Measurements from ENCODE around the gene RDM1.

The RDM1 gene

DNA sequence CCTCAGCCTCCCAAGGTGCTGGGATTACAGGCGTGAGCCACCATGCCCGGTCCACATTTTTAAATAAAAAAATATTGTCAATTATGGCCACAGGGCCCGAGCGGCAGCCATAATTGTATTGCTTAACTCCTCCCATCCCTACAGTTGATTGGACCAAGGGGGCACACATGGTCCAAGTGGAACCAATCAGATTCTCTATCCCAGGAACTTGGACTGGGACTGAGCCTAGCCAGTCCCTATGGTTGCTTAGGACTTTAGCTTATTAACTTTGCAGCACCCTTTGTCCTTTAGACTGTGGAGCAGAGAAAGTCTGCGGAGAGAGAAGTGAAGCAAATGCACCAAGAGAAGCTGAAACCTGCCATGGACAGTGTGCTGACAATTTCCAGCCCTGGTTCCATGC lies 5.5 kb upstream of the RDM1 start:
- DNase-seq (ENCODE audit: low read depth), result no peak
- TF ChIP-seq, protein P1, sequence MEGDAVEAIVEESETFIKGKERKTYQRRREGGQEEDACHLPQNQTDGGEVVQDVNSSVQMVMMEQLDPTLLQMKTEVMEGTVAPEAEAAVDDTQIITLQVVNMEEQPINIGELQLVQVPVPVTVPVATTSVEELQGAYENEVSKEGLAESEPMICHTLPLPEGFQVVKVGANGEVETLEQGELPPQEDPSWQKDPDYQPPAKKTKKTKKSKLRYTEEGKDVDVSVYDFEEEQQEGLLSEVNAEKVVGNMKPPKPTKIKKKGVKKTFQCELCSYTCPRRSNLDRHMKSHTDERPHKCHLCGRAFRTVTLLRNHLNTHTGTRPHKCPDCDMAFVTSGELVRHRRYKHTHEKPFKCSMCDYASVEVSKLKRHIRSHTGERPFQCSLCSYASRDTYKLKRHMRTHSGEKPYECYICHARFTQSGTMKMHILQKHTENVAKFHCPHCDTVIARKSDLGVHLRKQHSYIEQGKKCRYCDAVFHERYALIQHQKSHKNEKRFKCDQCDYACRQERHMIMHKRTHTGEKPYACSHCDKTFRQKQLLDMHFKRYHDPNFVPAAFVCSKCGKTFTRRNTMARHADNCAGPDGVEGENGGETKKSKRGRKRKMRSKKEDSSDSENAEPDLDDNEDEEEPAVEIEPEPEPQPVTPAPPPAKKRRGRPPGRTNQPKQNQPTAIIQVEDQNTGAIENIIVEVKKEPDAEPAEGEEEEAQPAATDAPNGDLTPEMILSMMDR (IDR thresholded peaks at IDR 0.05; ENCODE audit: control insufficient read depth, insufficient read depth, low read depth, low read length, missing control alignments), result no peak
- no peak overlapping the region for H3K4me3 ChIP-seq (ENCODE audit: control insufficient read depth, low read depth, low read length)

DNA sequence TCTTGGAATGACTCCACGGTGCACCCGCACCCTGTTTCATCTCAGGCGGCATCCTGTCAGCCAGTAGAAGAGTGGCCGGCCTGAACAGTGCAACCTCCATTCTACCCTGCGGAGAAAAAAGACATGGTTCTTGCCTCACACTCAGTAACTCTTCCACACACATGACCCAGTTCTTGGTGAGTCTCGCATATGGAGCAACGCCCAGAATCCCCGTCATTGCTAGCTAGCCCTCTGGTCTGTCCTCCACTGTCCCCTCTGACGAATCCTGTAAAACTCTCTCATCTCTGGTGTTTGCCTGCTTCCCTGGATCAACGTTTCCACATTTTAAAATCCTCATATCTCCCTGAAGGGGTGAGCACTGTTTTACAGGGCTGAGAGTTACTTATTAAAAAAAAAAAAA lies 4.2 kb upstream of the RDM1 start:
- peak; percentile 32 for DNase-seq (ENCODE audit: low read depth)
- TF ChIP-seq, protein P1 (IDR thresholded peaks at IDR 0.05; ENCODE audit: control insufficient read depth, insufficient read depth, low read depth, low read length, missing control alignments), result no peak

DNA sequence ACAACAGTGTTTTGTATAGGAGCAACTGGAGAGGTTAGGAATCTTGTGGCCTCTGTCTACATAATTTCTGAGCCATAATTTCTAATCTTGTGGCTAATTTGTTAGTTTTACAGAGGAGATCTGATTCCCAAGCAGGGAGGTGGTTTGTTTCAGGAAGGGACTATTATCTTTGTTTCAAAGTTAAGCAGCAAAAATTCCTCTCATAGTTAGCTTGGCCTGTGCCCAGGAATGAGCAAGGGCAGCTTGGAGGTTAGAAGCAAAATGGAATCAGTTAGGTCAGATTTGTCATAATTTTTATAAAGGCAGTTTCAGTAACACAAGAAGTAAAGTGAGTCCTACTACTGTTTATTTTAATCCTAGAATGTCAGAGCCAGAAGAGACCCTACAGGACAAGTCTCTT lies 2.0 kb upstream of the RDM1 start:
- no peak overlapping the region for H3K4me3 ChIP-seq (ENCODE audit: control insufficient read depth, low read depth, low read length)
- DNase-seq (ENCODE audit: low read depth), result peak; percentile 16
- TF ChIP-seq, protein P1 (IDR thresholded peaks at IDR 0.05; ENCODE audit: control insufficient read depth, insufficient read depth, low read depth, low read length, missing control alignments), result no peak

More for the DNA sequence above, 4.2 kb upstream of the RDM1 start:
- H3K4me3 ChIP-seq (ENCODE audit: control insufficient read depth, low read depth, low read length), result no peak overlapping the region

DNA sequence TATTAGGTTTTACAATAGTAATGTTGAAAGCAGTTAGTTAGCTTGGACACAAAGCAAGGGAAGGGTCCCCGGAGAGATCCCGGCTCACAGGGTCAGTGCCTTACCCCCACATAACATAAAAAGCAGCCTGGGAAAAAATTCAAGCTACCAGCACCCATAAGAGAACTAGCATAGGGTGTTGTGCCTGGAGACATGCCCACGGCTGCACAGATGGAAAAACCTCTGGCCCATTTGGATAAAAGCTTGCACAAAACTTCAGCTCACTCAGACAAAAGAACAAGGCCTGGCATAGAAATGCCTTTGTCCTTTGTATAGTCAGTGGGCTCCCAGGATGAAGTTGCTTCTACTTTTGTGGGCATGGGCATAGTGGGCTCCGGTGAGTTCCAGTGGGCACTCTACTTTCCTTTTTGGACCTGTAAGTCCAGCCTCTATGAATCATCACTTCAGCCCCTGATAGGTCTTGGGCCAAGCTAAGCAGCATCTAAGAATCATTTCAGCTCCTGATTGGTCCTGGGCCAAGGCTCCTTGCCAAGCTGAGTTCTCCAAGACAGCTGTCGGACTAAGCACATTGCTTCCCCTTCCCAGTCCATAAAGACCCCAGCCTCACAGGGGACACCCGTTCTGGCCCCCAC lies 1.3 kb upstream of the RDM1 start:
- no peak for DNase-seq (ENCODE audit: low read depth)

DNA sequence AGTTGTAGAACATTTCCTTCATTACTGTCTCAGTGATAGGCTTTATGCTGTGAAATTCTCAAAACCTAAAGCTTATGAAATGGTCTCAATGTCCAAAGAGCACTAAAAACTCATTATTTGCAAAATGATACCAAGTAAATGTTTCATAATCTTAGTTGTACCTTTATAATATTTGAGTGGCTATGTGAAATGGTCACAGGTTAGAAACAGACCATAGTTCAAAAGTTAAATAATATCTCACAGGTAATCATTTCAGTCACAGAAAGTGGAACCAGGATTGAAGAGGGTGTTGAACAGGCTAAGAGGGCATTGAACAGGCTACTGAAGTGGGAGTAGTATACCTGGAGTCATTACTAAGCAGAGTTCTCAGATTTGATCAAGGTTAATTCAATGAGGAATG lies 2.9 kb downstream of the RDM1 start:
- H3K4me3 ChIP-seq (ENCODE audit: control insufficient read depth, low read depth, low read length), result no peak overlapping the region

More for the DNA sequence above, 1.3 kb upstream of the RDM1 start:
- TF ChIP-seq, protein P1 (IDR thresholded peaks at IDR 0.05; ENCODE audit: control insufficient read depth, insufficient read depth, low read depth, low read length, missing control alignments), result no peak
- H3K4me3 ChIP-seq (ENCODE audit: control insufficient read depth, low read depth, low read length), result no peak overlapping the region

DNA sequence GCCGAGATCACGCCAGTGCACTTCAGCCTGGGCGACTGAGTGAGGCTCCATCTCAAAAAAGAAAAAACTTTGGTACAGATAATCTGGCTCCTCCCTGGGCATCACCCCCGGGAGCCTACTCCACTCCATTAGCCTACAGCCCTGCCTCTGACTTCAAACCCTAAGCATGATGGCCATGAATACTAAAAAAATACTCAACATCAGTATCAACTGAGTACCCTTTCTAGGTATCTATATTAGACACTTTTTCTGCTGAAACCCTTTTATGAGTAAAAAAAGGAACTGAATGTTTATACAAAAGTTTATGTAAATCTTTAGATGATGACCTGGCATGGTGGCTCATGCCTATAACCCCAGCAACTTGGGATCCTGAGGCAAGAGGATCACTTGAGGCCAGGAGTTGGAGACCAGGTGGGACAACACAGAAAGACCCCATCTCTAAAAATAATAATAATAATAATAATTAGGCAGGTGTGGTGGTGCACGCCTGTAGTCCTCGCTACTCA lies 6.9 kb downstream of the RDM1 start:
- no peak overlapping the region for H3K4me3 ChIP-seq (ENCODE audit: control insufficient read depth, low read depth, low read length)
- DNase-seq (ENCODE audit: low read depth), result no peak
- TF ChIP-seq, protein P1 (IDR thresholded peaks at IDR 0.05; ENCODE audit: control insufficient read depth, insufficient read depth, low read depth, low read length, missing control alignments), result no peak

More for the DNA sequence above, 2.9 kb downstream of the RDM1 start:
- TF ChIP-seq, protein P1 (IDR thresholded peaks at IDR 0.05; ENCODE audit: control insufficient read depth, insufficient read depth, low read depth, low read length, missing control alignments), result no peak
- DNase-seq (ENCODE audit: low read depth), result no peak
